HUES6 (cell line): ENCODE measurements around the gene FAM24B.
A peak's percentile ranks its signal among the peaks of the same experiment; 100 is the strongest.
"Not testable (repeated sequence)": the region's sequence is repeated elsewhere in the genome, so short reads cannot be mapped to it uniquely, and the experiment has no call there.

Experiments
- H3K27ac ChIP-seq: 2 replicates; pipeline ENCODE4 v1.7.0; 2013; ENCODE audit warnings: low read depth, mild to moderate bottlenecking, low read length, inconsistent platforms
- H3K27me3 ChIP-seq: 2 replicates; pipeline ENCODE4 v1.6.1; 2013; ENCODE audit warnings: low read length; ENCODE audit not compliant: control insufficient read depth, insufficient read depth
- H3K36me3 ChIP-seq: 2 replicates; pipeline ENCODE4 v1.6.1; 2013; ENCODE audit warnings: low read length; ENCODE audit not compliant: control insufficient read depth, insufficient read depth
- H3K4me1 ChIP-seq: 2 replicates; pipeline ENCODE4 v1.6.1; 2013; ENCODE audit warnings: low read length; ENCODE audit not compliant: control insufficient read depth, insufficient read depth
- H3K4me3 ChIP-seq: 2 replicates; pipeline ENCODE4 v1.5.1; 2013; ENCODE audit warnings: low read depth, low read length
- H3K9ac ChIP-seq: one replicate; pipeline ENCODE4 v1.6.1; 2013; ENCODE audit warnings: mild to moderate bottlenecking, low read length
- H3K9me3 ChIP-seq: 2 replicates; pipeline ENCODE4 v1.6.1; 2013; ENCODE audit warnings: low read depth, low read length; ENCODE audit not compliant: control insufficient read depth, insufficient read depth

The FAM24B gene, protein sequence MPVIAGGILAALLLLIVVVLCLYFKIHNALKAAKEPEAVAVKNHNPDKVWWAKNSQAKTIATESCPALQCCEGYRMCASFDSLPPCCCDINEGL

DNA sequence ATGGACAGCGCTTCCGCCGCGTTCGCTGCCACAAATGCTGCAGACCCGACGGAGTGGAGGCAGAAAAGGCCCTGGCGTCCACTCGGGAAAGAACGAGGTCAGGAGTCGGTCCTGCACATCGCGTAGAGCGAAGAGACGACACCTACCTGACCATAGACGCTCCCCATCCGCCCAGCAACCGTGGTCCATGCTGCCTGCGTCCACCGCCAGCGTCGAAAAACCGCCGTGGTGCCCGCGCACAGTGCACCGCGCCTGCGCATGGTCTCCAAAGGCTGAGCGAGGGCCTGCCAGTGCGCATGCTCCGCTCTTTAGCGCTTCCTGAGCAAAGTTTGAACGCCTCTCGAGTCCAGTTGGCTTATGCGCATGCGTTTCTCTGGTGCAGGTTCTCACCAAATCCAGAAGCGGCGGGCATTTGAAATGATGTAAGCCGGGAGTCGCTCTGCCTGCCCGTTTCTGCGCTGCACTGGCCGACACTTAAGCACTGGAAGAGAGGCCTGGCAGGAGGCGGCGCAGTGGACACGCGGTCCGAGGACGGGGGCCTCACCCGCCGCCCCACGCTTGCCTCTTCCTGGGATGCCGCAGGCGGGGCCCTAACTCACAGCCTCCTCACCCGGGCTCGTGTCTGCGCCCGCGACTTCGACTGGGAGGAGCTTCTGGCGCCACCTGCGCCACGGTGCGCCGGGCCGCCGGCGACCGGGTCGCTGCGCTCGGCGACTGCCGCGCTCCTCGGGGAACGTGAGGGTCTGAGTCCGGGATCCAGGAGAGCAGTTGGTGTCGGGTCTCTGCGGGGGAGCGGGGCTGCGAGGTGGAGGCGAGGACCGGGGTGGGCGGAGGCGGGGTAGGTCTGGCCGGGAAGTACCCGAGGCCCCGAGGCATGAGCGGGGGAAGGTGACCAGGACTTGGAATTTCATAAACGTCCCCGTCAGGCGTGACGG is at the start of gene FAM24B:
Gene FAM24B, minus strand, starts transcription at position 243 of the 935 bp plus-strand sequence. CDS start 29,066 bp downstream, outside the sequence.
- Histone ChIP-seq H3K36me3 (no peaks in the 10 kb centered on the region), H3K4me1 (peaks cover 45% of the 10 kb centered on the region), H3K4me3 (peak within 1 kb of the TSS; percentile 77), H3K9me3 (no peaks in the 10 kb centered on the region), H3K27ac (no peak within 1 kb of the TSS), H3K27me3 (peaks cover 8% of the 10 kb centered on the region), H3K9ac (peak within 1 kb of the TSS; percentile 44)

DNA sequence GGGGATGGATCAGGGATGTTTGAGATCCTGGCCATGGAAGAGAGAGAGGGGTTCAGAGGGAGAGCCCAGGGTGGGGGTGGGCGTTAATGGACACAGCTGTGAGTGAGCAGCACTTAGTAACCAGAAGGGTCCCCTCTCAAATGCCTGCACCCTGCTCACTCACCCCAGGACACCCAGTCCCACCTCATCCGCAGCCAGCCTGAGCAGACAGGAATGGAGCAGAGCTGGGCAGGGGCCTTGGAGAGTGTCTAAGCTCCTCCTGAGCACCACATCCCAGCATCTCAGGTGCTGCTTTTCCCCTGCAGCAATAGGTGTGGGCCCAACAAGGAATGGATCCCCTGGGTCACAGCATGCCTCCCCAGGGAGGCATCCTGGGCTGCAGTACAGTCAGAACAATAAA is 36.3 kb upstream of the FAM24B start:
- Histone ChIP-seq H3K36me3 (no peaks in the 10 kb centered on the region), H3K4me1 (no peaks in the 10 kb centered on the region), H3K4me3 (no peak overlapping the region), H3K9me3 (no peaks in the 10 kb centered on the region), H3K27ac (no peak overlapping the region), H3K27me3 (no peaks in the 10 kb centered on the region; the same call in 1 of the 2 replicates), H3K9ac (no peak overlapping the region)

DNA sequence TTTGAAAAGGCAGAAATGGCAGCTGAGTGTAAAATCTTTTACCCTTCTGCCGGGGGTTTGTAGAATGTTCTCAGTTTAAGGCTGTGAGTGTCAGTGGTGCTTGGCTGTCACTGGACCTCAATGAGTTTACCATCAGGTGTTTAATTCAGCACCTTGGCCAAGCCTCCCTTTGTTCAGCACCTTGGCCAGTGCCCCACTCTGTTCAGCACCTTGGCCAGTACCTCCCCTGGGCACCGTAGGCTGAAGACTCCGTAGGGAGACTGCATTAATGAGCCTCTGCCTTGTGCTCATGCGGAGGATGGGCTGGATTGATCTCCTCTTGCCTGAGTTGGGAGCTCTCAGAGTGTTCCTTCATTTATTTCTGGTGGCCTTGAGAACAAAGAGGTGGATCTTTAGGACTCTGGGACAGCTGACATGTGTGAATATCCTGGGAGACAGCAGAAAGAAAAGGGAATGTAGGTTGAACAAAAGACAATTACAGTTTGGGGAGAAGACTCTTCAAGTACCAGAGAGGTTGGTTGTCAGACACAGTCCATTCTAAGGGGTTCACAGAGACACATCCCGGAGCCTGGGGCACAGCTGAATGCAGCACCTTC is 32.6 kb upstream of the FAM24B start:
- no peaks in the 10 kb centered on the region for H3K4me1 ChIP-seq
- H3K4me3 ChIP-seq: no peak overlapping the region
- H3K36me3 ChIP-seq: no peaks in the 10 kb centered on the region
- H3K9ac ChIP-seq: no peak overlapping the region
- peaks cover 11% of the 10 kb centered on the region; the same call in 1 of the 2 replicates for H3K27me3 ChIP-seq
- no peak overlapping the region for H3K27ac ChIP-seq
- no peaks in the 10 kb centered on the region for H3K9me3 ChIP-seq

DNA sequence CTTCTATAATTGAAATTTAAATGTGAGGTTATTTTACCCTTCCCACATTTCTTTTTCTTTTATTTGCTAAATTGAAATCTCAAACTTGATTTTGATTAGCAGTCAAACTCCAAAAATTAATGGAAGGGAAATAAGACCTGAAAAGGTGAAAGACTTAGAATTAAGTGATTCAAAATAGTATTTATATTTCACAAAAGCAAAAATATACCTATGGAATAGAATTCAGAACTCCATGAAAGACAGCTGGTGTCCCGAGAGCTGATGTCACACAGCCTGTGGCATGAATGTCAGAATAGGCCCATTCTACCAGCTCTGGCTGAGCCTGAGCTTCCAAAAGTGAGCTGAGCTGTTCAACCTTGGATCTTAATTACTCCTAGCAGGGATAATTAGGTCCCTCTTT is 30.9 kb upstream of the FAM24B start, which contains the start of gene FAM24A:
Gene FAM24A, plus strand, starts transcription at position 301 of the 400 bp plus-strand sequence. CDS start 1,025 bp downstream, outside the sequence.
- Histone ChIP-seq H3K27me3 (peaks cover 11% of the 10 kb centered on the region; the same call in 1 of the 2 replicates), H3K4me3 (no peak within 1 kb of the TSS), H3K27ac (no peak within 1 kb of the TSS), H3K9ac (no peak within 1 kb of the TSS), H3K9me3 (no peaks in the 10 kb centered on the region), H3K4me1 (no peaks in the 10 kb centered on the region), H3K36me3 (no peaks in the 10 kb centered on the region)

DNA sequence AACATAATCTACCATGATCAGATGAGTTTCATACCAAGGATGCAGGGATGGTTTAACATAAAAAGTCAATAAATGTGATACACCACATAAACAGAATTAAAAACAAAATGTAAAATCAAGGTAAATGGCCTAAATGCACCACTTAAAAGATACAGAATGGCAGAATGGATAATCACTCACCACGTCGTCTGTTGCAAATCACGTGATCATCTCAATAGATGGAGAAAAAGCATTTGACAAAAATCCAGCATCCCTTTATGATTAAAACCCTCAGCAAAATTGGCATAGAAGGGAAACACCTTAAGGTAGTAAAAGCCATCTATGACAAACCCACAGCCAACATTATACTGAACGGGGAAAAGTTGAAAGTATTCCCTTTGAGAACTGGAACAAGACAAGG is 24.5 kb upstream of the FAM24B start:
- H3K4me3 ChIP-seq, H3K27me3 ChIP-seq, H3K27ac ChIP-seq, H3K9me3 ChIP-seq, H3K36me3 ChIP-seq, H3K4me1 ChIP-seq, H3K9ac ChIP-seq: not testable (repeated sequence)

DNA sequence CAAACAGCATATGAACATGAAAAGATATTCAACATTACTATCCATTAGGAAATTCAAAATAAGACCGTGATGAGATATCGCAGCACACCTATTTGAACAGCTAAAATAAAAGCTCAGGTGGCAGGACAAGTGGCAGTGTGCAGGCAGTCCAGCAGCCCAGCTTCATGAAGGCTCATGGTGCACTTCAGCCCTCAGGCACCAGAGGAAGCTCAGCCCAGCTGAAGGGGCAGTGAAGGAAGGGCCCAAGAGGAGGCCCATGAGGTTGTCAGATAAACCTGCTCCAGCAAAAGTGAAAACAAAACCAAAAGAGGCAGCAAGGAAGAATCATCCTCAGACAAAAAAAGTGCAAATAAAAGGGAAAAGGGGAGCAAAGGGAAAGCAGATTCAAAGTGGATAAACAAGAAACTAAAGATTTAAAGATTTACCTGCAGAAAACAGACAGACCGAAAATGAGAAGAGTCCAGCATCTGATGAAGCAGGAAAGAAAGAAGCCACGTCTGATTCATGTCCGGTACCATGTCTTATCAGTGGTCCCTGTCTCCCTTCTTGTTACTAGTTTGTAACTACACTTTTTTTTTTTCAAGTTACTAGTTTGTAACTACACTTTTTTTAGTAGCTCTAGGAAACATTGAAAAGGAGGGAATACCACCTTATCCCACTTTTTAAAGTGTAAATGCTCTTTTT is 15.0 kb upstream of the FAM24B start:
- no peak overlapping the region for H3K4me3 ChIP-seq
- no peaks in the 10 kb centered on the region for H3K4me1 ChIP-seq
- no peaks in the 10 kb centered on the region for H3K36me3 ChIP-seq
- no peaks in the 10 kb centered on the region for H3K27me3 ChIP-seq
- no peaks in the 10 kb centered on the region for H3K9me3 ChIP-seq
- H3K9ac ChIP-seq: no peak overlapping the region
- H3K27ac ChIP-seq: no peak overlapping the region

DNA sequence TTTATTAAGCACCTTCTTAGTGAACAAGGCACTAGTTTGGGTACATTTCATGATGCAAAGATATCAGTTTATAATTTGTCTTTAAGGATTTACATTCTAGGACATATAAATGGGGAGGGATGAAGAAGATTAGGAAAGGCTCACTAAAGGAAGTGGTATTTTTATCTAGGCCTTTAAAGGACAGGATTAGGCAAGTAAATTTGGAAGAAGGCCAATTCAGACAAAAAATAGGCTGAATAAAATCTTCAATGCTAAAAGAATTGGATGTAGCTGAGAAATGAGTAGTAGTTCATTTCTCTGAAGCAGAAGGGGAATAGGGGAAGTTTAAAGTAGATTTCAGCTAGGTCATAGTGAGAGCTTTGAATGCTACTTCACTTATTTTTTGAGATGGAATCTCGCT is 4.8 kb upstream of the FAM24B start:
- H3K36me3 ChIP-seq: no peaks in the 10 kb centered on the region; the same call in 1 of the 2 replicates
- no peak overlapping the region for H3K4me3 ChIP-seq
- no peaks in the 10 kb centered on the region for H3K9me3 ChIP-seq
- H3K27ac ChIP-seq: no peak overlapping the region
- peaks cover 8% of the 10 kb centered on the region for H3K27me3 ChIP-seq
- no peak overlapping the region for H3K9ac ChIP-seq
- H3K4me1 ChIP-seq: 0 out of 2 replicates have a peak, but pooled peaks cover 3% of the 10 kb centered on the region

DNA sequence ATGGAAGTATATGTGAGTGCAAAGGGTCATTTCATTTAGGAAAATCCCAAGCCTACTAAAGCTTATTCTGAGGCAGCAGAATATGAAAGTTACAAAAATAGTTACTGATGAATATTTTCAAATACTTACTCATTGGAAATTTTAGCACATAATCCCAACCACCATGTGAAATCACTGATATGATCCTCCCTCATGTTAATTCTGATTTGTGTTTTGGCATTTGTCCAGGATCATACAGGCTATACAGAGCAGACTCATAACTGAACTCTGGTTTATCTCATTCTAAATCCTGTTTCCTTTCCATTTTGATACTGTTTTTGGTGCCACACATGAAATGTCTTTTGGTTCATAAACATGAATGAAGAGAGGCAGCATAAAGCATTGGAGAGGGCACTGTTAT is 3.4 kb upstream of the FAM24B start:
- H3K36me3 ChIP-seq: no peaks in the 10 kb centered on the region
- no peak overlapping the region for H3K27ac ChIP-seq
- no peaks in the 10 kb centered on the region for H3K9me3 ChIP-seq
- H3K4me3 ChIP-seq: no peak overlapping the region
- peaks cover 8% of the 10 kb centered on the region for H3K27me3 ChIP-seq
- H3K4me1 ChIP-seq: peaks cover 15% of the 10 kb centered on the region
- no peak overlapping the region for H3K9ac ChIP-seq

DNA sequence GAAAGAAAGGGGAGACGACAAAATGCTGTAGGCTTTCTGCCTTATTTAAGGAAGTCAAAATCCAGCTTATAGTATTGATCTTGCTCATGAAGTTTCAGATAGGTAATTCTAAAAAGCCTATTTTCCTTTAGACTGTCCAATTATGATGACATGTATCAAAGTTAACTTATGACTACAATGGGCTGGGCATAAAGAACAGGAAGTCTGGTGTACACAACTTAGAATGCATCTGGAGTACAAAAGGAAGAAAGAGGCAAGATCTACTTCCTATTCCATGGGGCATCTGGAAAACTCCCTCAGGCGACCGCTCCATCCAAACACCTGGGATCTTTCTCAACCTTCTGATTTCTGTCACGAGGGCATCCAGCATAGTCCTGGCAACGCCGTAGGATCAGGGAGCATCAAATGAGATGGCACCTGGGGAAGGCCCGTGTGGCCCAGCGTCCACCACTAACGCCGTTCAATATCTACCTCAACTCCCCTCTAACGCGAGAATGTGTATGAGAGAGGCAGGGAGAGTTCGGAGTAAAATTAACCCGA is 512 bp downstream of the FAM24B start:
- Histone ChIP-seq H3K27me3 (peaks cover 8% of the 10 kb centered on the region), H3K9me3 (no peaks in the 10 kb centered on the region), H3K4me1 (peaks cover 48% of the 10 kb centered on the region), H3K36me3 (no peaks in the 10 kb centered on the region), H3K9ac (peak overlapping the region; percentile 44), H3K27ac (no peak overlapping the region), H3K4me3 (peak overlapping the region; percentile 77)

DNA sequence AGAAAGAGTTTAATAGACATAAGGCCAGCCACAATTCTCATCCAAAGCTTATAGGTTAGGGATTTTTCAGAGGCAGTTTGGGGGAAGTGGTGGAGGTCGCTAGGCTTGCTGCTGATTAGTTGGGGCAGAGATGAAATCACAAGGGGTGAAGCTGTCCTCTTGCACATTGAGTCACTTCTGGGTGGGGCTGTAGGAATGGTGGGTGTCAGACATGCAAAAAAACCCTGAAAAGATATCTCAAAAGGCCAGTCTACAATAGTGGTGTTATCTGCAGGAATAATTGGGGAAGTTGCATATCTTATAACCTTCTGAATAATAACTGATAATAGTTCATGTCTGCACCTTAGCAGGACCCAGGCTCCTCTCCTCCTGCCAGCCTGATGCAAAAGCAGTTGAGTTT is 2.1 kb downstream of the FAM24B start:
- H3K4me3 ChIP-seq: peak overlapping the region; percentile 42
- peak overlapping the region; percentile 53 for H3K9ac ChIP-seq
- peaks cover 8% of the 10 kb centered on the region for H3K27me3 ChIP-seq
- peak overlapping the region; percentile 84 for H3K27ac ChIP-seq
- no peaks in the 10 kb centered on the region for H3K36me3 ChIP-seq
- 0 out of 2 replicates have a peak, but pooled peaks cover 4% of the 10 kb centered on the region for H3K9me3 ChIP-seq
- peaks cover 48% of the 10 kb centered on the region for H3K4me1 ChIP-seq
